Hematopoietic multipotent progenitor cell treated with erythropoietin and hydrocortisone succinate and interleukin-3 and kit ligand, for 8 days (in vitro differentiated cells): ENCODE results near the gene FOXL2.
"Not testable (repeated sequence)": the region's sequence is repeated elsewhere in the genome, so short reads cannot be mapped to it uniquely, and the experiment has no call there.

ENCODE experiments used
- DNase-seq: peaks from one replicate; pipeline ENCODE4 v3.0.0-alpha.2; 2015

Gene FOXL2

DNA sequence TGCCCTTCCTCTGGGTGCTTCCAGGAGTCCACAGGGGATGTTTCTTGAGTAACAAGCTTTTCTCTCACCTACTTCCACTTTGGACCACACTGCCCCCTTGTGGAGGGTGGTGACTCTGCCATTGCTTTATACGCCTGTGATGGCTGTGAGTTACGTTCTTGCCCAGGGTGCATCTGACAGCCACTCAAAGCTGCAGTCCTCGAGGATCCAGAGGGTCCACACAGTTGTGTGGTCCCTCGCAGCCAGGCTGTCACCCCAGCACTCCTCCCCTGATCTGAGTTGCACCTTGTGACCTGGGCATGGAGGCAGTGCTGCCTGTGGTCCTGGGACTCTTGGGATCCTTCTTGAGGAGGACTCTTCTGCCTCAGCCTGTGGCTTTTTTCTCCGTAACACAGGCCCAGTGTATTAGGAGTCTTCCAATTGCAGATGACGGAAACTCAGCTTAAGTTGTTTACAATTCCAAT is 23.4 kb downstream of the FOXL2 start:
- DNase-seq = peak; percentile 92

DNA sequence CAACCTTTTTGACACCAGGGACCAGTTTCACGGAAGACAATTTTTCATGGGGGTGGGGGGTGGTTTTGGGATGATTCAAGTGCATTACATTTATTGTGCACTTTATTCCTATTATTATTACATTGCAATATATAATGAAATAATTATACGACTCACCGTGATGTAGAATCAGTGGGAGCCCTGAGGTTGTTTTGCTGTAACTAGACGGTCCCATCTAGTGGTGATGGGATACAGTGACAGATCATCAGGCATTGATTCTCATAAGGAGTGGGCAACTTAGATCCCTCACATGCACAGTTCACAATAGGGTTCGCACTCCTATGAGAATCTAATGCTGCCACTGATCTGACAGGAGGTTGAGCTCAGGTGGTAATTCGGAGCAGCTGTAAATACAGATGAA is 24.5 kb downstream of the FOXL2 start:
- not testable (repeated sequence) for DNase-seq

DNA sequence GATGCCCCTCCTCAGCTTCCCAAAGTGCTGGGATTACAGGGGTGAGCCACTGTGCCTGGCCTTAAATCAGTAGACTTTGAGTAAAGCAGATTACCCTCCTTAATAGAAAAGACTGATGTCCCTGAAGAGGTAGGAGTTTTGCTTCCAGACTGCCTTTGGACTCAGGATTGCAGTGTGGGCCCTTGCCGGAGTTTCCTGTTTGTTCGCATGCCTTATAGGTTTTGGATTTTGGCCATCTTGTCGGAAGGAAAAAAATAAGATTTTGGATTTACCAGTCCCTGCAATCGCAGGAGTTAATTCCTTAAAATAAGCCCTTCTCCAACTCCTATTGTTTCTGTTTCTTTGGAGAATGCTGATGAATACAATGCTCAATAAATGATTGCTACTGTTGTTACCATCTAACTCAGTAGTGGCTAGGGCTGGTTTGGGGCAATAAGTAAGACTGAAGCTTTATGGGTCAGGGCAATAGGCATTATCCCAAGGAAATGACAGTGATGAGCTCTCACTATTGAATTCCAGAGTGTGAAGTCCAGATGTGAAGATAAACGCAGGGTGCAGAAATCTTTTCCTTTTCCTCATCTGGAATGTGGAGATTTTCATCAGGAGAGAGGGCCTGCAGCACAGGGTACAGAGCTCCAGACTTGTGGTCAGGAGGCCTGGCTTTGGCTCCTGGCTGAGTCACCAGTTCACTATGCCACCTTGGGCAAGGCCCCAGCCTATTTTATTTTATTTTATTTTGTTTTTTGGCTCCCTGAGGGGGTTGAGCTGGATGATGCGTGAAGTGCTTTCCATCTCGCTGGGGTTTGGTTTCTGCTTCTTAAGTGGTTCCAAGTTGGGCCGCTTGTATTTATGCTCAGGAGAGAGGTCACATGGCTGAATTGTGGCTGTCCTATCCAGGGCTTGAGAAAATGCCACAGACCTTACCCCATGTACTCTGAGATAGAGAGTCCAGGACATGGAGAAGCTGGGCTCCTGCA is 25.3 kb downstream of the FOXL2 start:
- DNase-seq = no peak

DNA sequence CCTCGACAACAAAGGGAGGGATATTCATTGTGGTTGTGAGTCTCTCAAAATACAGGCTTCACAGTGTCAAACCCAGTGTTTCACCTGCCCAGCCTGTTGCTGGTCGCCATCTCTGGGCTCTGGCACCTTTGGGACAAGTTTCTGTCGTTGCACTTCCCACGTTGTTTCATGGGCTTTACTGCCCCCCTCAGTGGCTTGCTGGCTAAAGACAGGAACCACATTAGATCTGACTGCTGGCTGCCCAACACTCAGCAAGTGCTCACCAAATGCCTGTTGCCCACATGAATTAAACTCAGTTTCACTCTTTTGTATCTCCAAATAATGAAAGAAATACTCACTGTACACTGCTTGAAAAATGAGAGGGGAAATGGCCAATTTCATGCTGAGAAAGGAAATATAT is 27.6 kb downstream of the FOXL2 start:
- no peak for DNase-seq

DNA sequence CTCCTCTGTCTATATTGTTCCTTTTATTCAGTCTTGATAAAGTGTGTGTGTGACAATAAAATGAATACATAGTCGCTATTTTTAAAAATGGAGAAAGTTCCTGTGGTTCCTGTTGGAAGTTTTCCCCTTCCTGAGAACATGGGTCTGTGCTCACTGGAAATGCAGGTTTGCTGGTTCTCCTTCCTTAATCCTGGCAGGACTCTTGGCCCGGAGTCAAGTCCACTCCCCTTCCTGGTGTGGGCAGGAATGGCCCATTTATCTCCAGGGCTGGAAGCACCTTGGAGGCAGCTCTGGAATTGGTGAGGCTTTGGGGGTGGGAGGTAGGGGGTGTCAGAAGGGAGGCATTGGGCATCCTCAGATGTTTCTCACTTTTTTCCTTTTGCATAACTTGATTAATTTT is 30.1 kb downstream of the FOXL2 start:
- no peak for DNase-seq

DNA sequence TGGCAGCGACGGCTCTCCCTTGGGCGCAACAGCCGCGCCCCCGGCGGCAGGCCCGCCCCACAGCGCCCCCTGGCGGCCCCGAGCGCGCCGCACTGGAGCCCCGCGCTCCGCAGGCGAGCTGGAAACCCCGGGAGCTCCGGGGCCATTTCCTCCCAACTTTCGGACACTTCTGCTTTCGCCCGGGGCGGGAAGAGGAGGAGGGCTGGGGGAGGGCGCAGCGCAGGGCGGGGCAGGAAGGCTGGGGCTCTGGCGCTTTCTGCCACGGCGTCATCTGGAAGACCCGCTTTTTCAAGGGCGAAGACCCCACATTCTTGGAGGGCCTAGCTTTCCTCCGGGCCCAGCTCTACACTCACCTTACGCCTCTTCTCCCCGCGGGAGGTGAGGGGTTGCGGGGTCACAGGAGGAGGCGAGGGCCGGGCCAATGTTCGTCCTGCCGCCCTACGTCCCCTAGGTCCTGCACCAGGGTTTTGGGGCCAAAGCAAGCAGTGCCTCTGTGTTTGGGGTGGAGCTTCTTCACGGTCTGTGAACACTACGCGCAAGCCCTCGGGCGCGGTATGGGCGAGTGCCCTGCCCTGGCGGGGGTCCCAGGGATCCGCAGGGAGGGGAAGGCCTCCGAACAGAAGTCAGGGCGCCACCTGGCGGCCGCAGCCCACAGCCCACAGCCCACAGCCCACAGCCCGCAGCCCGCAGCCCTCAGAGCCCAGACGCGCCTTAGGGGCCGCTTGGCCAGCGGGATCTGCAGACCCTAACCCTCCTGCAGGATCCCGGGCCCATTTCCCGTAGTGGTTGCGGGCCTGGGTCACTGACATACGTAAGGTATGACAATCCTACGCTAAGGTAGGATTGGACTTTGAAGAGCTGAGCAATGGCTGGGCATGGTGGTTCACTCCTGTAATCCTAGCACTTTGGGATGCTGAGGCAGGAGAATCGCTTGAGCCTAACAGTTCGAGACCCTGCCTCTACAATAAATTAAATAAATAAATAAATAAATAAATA is 31.1 kb downstream of the FOXL2 start:
- peak; percentile 90 for DNase-seq

DNA sequence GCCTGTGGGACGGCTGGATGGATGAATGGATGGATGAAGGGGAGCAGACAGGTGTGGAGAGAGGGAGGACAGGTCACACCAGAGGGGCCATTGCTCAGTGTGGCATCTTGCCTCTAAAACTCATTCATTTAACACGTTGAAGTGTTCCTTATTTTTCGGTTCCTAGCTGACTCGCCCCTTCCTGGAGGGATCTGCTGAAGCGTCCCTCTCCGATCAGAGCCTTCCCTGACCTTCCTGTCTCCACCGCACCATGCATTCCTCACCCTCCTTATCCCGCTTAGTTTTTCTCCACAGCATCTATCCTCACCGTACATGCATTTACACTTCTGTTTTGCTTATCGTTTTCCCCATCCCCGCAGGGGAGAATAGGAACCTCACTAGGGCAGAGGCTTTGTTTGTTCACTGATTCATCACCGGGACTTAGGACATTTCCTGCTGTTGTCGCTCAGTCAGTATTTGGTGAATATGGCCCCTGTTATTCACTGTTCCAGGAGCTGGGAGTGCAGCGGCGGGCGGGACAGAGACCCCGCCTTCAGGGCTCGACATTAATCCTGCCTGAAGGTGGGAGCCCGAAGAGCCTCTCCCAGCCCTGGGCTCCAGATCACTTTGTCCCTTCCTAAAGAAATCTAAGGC is 32.0 kb downstream of the FOXL2 start:
- no peak for DNase-seq

DNA sequence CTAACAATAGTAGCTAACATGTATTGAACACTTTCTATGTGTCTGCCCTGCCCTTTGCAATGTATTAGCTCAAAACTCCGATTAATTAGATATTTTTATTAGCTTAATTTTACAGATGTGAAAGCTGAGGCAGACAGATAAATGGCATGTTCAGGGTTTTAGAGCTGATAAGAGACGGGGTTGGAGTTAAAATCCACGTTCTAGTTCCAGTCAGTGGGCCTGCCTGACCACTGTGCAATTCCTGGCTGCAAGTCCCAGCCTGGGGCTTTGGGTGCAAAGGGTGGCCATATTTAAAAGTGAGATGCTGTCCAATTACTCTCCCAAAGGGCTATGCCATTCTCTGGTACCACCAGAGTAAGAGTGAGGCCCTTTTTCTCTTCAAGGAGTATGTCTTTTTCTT is 33.2 kb downstream of the FOXL2 start:
- peak; percentile 53 for DNase-seq

DNA sequence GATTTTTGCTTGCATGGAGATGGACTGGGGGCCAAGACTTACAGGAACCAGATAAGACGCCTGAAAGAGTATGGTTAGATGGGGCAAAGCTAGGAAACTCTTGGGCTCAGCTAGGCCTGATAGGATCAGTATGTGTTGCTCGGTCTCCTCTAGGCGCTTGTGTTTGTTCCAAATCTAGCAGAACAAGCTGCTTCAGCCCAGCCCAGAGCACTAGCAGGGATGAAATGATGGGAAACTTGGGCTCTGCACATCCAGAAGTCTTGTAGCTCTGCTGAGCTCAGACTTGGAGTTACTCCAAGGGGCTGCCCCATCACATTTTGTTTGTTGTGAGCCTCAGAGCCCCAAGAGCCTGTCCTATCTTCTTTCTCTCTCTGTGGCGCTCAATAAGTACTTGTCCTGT is 34.7 kb downstream of the FOXL2 start:
- peak; percentile 78 for DNase-seq

DNA sequence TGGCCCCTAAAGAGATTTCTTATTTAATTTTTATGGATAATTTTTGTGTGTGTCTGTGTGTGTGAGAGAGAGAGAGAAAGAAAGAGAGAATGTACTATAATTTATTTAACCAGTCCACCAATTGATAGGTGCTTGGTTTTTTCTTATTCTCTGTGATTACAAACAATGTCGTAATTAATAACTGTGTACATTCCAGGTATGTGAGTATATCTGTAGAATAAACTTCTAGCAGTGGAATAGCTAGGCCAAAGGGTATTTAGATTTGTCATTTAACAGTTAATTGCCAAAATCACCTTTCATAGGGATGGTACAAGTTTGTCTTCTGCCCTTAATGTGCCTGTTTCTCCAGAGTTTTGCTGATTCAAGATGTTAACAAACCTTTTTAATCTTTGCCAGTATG is 35.3 kb downstream of the FOXL2 start:
- DNase-seq = no peak

DNA sequence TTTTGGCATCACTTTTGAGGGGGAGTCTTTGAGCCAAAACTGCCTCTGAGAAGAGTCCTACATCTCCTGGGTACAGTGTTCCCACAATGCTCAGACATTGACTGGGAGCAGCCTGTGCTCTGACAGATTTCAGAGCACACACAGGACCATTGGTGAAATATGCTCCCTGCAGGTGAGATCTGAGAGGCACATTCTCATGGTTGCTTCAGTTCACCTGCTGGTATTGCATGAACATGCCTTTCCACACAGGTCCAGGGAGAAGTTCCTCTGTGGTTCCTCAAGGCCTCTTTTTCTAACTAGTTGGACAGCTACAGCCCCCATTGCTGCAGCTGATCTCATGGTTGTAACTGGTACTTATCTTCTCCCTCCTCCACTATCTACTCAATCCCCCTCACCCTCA is 37.0 kb downstream of the FOXL2 start:
- DNase-seq = no peak

DNA sequence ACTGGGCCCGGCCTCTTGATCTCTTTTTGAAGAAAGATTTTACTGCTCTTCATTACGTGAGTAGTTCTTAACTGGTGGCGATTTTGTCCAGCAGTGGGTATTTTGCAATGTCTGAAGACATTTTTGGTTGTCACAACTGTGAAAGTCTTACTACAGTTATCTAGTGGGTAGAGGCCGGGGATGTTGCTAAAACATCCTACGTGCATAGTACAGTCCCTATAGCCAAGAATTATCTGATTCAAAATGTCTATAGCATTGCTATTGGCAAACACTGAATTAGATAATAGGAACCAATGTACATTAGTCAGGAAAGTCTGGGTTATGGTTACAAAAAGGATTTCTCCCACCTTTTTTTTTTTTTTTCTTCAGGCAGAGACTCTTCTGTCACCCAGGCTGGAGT is 38.1 kb downstream of the FOXL2 start:
- DNase-seq = peak; percentile 10

DNA sequence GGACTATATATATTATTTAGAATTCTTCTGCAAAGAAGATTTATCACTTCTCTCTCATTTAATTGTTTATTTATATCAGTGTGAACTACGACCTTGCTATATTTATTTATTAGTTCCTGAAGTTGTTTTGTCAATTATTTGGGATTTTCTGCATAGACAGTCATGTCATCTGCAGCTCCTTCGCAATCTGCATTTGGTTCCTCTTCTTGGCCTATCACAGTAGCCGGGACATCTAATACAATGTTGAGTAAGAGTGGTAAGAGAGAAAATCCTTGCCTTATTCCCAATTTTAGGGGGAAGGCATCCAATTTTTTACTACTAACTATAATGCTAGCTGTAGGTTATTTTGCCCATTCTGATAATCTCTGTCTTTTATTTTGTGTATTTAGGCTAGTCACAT is 39.4 kb downstream of the FOXL2 start:
- no peak for DNase-seq

DNA sequence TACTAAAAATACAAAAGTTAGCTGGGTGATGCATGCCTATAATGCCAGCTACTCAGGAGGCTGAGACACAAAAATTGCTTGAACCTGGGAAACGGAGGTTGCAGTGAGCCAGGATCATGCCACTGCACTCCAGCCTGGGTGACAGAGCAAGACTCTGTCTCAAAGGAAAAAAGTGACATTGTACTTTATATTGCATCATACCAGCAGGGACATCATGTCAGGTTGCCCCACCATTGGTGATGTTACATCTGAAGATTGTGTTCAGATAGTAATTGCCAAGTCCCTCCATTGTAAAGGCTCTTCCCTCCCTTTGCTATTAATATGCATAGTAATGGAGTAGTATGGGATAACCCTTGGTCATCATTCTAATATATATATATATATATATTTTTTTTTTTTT is 44.8 kb downstream of the FOXL2 start:
- DNase-seq = no peak

DNA sequence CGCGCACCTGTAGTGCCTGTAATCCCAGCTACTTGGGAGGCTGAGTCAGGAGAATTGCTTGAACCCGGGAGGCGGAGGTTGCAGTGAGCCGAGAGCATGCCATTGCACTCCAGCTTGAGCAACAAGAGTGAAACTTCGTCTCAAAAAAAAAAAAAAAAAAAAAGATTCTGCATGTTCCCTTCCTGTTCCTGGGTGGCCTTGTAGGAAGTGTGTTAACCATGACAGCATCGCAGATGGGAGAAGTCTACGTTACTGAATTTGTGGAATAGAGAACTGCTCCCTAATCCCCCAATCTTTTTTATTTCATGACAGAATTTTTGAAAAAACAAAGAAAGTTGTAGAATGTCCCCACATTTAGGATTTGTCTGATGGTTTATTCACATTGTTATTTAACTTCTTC is 45.4 kb downstream of the FOXL2 start:
- DNase-seq = no peak

DNA sequence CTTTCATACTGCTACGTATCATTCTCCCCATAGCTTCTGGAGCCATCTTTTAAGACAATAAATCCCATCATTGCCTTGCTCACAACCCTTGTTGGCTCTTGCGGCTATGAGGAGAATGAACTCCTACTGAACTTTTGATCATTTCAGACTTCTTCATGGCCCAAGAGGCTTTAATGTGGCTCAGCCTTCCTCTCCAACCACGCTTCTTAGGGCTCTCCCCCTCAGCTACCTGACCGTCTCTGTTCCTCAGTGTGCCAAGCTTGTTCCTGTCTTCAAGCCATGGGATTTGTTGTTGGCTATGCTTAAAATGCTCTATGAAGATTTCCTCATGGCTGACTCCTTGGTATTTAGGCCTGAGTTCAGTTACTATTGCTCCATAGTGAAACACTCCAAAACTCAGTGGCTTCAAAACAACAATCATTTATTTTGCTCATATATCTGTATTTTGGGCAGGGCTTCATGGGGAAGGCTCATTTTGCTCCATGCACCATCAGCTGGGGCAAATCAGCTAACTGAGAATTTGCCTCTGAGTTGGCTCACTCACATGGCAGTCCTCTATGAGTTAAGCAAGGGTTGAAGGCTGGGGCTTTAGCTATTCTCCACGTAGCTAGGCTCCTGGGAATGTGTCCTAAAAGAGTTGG is 47.5 kb downstream of the FOXL2 start:
- no peak for DNase-seq

DNA sequence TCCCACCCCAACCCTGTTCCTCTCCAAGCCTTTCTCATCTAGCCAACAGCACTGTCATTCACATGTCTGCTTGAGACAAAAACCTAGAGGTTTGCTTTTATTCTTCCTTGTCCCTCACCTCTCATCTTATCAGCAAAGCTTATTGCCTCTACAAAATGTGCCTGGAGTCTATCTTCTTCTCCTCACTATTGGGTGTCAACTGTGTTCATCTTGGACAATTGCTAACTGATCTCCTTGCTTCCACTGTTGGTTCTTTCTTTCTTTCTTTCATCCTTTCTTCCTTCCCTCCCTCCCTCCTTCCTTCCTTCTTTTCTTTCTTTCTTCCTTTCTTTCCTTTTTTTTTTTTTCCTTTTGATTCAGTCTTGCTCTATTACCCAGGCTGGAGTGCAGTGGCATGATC is 48.2 kb downstream of the FOXL2 start:
- DNase-seq = peak; percentile 38

DNA sequence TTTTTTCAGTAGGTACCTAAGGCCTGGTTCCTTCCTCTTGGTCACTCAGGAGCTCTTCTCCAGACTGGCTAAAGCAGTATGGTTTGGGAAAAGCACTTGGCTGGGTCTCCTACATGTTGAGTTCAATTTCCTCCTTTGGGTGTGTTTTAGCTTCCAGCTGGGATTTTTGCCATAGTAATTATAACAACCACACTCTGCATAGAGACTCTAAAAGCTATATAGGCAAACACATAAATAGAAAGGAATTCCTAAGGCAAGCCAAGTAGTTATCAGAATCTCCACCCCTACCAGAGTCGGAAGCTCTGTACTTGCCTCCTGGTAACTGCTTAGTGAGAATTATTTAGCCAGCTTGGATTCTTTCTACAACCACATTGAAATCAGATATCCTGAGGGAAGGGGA is 48.6 kb downstream of the FOXL2 start:
- DNase-seq = no peak
